ENCODE results near the gene LGR4. TPM values are rescaled to one million over a fixed set of nuclear protein-coding genes. Genes with fewer than 3 reads are reported as not detected.

LGR4 gene
- total RNA-seq, 1 donor from 2014 or later, result 17.4 TPM

- H3K36me3 ChIP-seq (ENCODE audit: control insufficient read depth, insufficient read depth, low read length), result no peaks in the 10 kb centered on the region
- H3K4me3 ChIP-seq (ENCODE audit: low read depth, low read length), result no peak overlapping the region
- no peak for TF ChIP-seq CTCF (IDR thresholded peaks at IDR 0.05; ENCODE audit: insufficient read depth, low read length, severe bottlenecking)
- H3K27me3 ChIP-seq (ENCODE audit: control insufficient read depth, insufficient read depth, low read length), result no peaks in the 10 kb centered on the region
- DNase-seq (ENCODE audit: low read depth) (peak; percentile 67), FAIRE-seq (no peak)
Observed at GRCh38 chr11:27317751-27318150, 154.8 kb downstream of the LGR4 start.

Other genes starting within 250 kb of the LGR4 start
- 1.3 and 2.0 TPM in 2 replicates for gene CCDC34, start 109.6 kb downstream of the LGR4 start, total RNA-seq
- 93.7 and 100 TPM in 2 replicates for gene LIN7C, start 34.0 kb upstream of the LGR4 start, total RNA-seq
- gene BDNF, start 227.7 kb upstream of the LGR4 start, total RNA-seq, result 0.79 and 1.7 TPM in 2 replicates

All from bronchial epithelial cell (primary cell).